Activated CD4-positive, alpha-beta T cell treated with anti-CD3 and anti-CD28 coated beads, Interleukin-2, Interleukin-4, amounts not matched to agents 100 ng/mL and 50 ng/mL, durations not matched to agents 16 hours and 8 hours (primary cell): ENCODE data around the gene GALNT6.
"Not testable (repeated sequence)": the region's sequence is repeated elsewhere in the genome, so short reads cannot be mapped to it uniquely, and the experiment has no call there.

Source experiments
- DNase-seq: peaks from one replicate; pipeline ENCODE4 v3.0.0-alpha.2; 2020; ENCODE audit warnings: low spot score

Gene GALNT6

GRCh38 chr12:51357374-51358047, 33.7 kb downstream of the GALNT6 start:
- DNase-seq = no peak

GRCh38 chr12:51351913-51352532, 39.2 kb downstream of the GALNT6 start:
- DNase-seq = peak; percentile 43

- DNase-seq = no peak
Measured at GRCh38 chr12:51349026-51349425, 42.2 kb downstream of the GALNT6 start.

GRCh38 chr12:51348116-51348515, 43.1 kb downstream of the GALNT6 start:
- no peak for DNase-seq

- no peak for DNase-seq
Measured at GRCh38 chr12:51346581-51346980, 44.6 kb downstream of the GALNT6 start, which contains the start of gene CELA1. TSS of gene CELA1 (minus strand) at chr12:51346679. CDS start at chr12:51346638, 41 bp downstream.

- no peak for DNase-seq
Measured at GRCh38 chr12:51345681-51346080, 45.5 kb downstream of the GALNT6 start.

GRCh38 chr12:51343201-51343600, 48.0 kb downstream of the GALNT6 start:
- no peak for DNase-seq

GRCh38 chr12:51342416-51342815, 48.8 kb downstream of the GALNT6 start:
- no peak for DNase-seq

- peak; percentile 76 for DNase-seq
Measured at GRCh38 chr12:51341251-51342007, 49.8 kb downstream of the GALNT6 start.

GRCh38 chr12:51339750-51340149, 51.5 kb downstream of the GALNT6 start:
- no peak for DNase-seq

GRCh38 chr12:51337336-51337735, 53.9 kb downstream of the GALNT6 start:
- not testable (repeated sequence) for DNase-seq

- no peak for DNase-seq
Measured at GRCh38 chr12:51335931-51336330, 55.3 kb downstream of the GALNT6 start.

- DNase-seq = no peak
Measured at GRCh38 chr12:51334764-51335163, 56.4 kb downstream of the GALNT6 start.

- DNase-seq = no peak
Measured at GRCh38 chr12:51333536-51333935, 57.7 kb downstream of the GALNT6 start.

- DNase-seq = no peak
Measured at GRCh38 chr12:51330186-51330585, 61.0 kb downstream of the GALNT6 start.

- DNase-seq = no peak
Measured at GRCh38 chr12:51329742-51330141, 61.5 kb downstream of the GALNT6 start.

GRCh38 chr12:51328587-51328986, 62.6 kb downstream of the GALNT6 start:
- DNase-seq = no peak

- DNase-seq = peak; percentile 42
Measured at GRCh38 chr12:51326698-51327439, 64.3 kb downstream of the GALNT6 start.

- no peak for DNase-seq
Measured at GRCh38 chr12:51324953-51325352, 66.3 kb downstream of the GALNT6 start.

GRCh38 chr12:51323966-51324895, 67.0 kb downstream of the GALNT6 start, which contains the start of gene BIN2:
TSS of gene BIN2 (minus strand) at chr12:51324174. CDS start at chr12:51324102, 72 bp downstream.
- peak; percentile 76 for DNase-seq
